HG02610 (cell line): Measurements from ENCODE around the gene BZW2.
A peak's percentile ranks its signal among the peaks of the same experiment; 100 is the strongest.

ENCODE experiments used
- ATAC-seq: cut with Tn5 transposase; IDR thresholded peaks from one replicate; pipeline ENCODE4 v1.9.1; 2021; ENCODE audit warnings: mild to moderate bottlenecking, moderate library complexity; ENCODE audit not compliant: unreplicated experiment

BZW2 gene

DNA sequence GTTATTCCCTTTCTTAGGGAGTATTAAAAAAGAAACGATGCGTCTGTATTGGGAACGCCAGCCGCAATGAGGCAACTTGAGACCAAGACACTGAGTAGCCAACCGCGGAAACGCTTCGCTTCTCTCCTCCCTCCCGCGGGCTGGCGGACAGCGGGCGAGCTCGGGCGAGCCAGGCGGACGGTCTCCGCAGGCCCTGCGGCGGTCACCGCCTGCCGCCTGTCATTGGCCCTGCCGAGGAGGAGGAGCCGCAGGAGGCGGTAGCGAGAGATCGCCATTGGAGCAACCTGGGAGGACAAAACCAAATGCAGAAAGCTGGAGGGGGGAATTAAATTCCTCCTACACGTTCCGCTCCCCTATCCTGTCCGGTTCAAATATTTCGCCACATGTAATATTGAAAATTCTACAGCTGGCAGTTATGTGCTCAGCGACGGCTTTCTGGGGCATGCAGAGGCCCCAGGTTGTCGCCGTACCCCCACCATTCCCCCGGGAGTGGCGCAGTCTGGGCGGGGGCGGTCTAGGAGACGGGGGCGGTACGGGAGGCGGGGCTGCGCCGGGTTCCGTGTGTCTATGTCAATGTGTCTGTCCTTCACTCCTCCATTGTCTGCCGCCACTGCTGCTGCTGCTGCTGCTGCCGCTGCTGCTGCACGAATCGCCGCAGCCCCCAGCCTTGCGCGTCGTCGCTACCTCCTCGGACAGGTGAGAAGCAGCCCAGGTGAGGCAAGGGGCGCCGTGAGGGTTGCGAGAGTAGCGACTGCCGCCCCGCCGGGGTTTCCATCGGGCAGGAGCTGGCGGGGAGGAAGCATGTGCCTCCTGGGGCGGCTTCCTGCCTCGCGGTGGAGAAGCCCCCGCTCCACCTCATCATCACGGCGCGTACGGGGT, at the start of gene BZW2, which contains the start of gene ANKMY2:
BZW2 (plus strand) TSS at position 589 of the 879 bp plus-strand sequence. CDS start 19,263 bp downstream, outside the sequence.
ANKMY2 (minus strand) TSS at position 162 of the 879 bp plus-strand sequence. CDS start 181 bp downstream, outside the sequence.
- ATAC-seq, result peak; percentile 95

DNA sequence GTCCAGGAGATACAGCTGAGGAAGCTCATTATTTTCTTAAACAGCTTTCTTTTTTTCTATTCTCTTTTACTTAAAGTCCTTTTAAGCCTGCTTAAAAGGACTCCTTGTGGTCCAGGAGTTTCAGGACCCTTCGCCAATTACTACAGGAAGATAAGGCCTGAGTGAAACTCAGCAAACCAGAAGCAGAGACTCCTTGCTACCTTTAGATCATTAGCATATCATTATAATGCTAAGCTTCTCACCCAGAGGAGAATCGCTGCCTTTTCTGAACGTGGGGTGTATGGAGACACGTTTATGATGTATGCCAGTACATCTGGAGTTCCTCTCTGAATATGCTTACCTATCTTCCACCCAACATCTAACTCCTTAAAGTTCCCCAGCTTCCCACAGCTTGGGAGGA, 48.0 kb upstream of the BZW2 start:
- no peak for ATAC-seq

DNA sequence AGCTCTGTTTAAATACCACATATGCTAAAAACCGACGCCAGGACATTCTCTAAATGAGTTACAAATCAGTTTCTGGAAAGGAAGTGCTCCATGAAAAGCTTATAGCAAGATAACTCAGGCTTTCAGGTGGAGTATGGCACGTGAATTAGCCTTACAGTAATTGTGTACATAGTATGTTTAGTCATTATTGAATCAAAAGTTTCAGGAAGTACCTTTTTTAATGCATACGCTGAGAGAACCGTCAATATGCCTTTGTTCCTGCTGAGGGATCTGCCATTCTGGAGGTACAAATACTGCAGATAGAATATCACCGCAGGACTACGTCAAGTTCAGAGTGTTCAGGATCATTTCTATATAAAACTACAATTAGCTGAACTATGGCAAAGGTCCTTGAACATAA, 46.1 kb upstream of the BZW2 start:
- no peak for ATAC-seq

- ATAC-seq, result no peak
These were observed 42.3 kb upstream of the BZW2 start for GRCh38 chr7:16603633-16604032.

DNA sequence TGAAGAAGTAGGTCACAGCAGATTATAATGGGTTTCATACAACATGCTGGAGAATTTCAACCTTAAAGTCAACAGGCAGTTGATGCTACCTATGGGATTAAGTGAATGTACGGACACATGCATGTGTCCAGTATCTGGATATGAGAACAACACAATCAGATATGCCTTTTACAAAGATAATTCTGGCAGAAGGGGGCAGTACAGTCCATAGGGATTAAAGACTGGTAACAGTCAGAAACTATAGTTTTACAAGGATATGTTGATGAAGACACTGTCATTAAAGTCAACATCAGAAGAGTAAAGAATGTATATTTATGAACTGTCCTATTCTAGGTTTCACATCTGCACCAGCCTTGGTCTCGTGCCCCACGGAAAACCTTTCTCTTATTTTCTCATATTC, 41.9 kb upstream of the BZW2 start:
- no peak for ATAC-seq

- ATAC-seq, result no peak
These were observed 39.3 kb upstream of the BZW2 start for GRCh38 chr7:16606704-16607103.

GRCh38 chr7:16609842-16610450, 36.0 kb upstream of the BZW2 start:
- peak; percentile 54 for ATAC-seq

DNA sequence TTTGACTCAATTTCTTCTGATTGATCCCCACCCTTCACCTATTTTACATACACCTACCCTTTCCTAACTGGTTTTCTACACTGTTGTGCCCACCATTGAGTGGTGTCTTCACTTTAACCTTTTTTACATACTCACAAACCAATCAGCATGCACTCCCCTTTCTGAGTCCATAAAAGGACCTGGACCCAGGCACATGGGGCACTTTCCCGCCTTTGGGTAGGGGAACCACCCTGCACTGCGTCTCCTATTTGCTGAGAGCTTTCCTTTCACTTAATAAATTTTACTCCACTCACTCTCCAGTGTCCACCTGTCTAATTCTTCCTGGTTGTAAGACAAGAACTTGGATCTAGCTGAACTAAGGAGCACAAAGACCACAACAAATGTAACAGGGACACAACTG, 34.3 kb upstream of the BZW2 start:
- ATAC-seq, result no peak

GRCh38 chr7:16615228-16615627, 30.8 kb upstream of the BZW2 start:
- no peak for ATAC-seq

GRCh38 chr7:16616122-16616521, 29.9 kb upstream of the BZW2 start:
- ATAC-seq, result no peak

DNA sequence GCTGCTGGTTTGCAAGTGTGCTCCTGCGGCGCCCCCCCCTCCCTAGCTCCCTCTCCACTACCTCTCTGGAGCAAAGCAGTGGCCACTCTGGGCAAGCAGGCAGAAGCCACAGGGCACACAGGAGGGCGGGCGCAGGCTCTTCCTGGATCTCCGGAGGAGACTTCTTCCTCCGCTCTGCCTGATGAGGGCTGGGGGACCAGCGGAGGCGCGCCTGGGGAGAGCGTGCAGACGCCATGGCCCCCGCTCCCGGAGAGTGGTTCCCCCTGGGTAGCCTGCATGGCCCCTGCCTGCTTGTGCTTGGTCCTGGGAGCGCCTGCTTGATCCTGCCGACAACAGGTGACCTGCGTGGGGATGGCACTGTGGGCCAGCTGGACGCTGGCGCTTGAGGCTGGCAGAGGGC, 29.4 kb upstream of the BZW2 start:
- ATAC-seq, result no peak

GRCh38 chr7:16619979-16620408, 26.0 kb upstream of the BZW2 start:
- ATAC-seq, result peak; percentile 90

- no peak for ATAC-seq
These were observed 19.6 kb upstream of the BZW2 start for GRCh38 chr7:16626388-16626787.

DNA sequence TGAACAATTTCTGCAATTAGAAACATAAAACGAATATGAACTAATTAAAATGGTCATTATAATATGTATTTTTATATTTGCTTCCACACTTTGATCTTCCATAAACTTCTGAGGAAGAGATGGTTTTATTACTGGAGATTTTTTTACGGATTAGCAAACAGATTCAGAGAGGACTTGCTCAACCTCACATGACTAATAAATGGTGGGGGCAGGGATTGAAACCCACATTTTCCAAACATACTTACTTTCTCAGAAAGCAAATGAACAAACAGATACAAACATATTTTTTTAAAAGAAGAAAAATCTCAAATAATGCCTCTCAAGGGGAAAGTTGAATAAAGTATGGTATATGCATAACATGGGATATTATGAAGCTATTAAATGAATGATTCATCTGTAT, 18.7 kb upstream of the BZW2 start:
- ATAC-seq, result no peak

DNA sequence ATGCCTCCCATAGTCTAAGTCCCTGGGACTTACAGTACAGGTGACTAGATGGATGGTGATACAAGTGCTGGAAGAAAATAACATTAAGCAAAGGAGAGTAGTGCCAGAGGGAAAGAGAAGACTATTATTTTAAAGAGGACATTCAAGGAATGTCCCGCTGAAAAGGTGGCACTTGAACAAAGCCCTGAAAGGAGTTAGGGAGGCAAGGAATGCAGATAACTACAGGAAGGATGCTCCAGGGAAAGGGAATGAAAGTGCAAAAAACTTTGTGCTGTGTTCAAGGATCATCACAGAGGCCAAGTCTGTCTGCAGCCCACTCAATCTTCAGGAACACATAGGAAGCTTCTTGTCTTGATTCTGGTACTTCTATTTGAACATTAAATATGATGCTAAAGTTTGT, 15.3 kb upstream of the BZW2 start:
- ATAC-seq, result no peak

- no peak for ATAC-seq
These were observed 11.7 kb upstream of the BZW2 start for GRCh38 chr7:16634271-16634738.

- no peak for ATAC-seq
These were observed 9.4 kb upstream of the BZW2 start for GRCh38 chr7:16636555-16637101.

GRCh38 chr7:16637379-16637778, 8.6 kb upstream of the BZW2 start:
- ATAC-seq, result no peak

DNA sequence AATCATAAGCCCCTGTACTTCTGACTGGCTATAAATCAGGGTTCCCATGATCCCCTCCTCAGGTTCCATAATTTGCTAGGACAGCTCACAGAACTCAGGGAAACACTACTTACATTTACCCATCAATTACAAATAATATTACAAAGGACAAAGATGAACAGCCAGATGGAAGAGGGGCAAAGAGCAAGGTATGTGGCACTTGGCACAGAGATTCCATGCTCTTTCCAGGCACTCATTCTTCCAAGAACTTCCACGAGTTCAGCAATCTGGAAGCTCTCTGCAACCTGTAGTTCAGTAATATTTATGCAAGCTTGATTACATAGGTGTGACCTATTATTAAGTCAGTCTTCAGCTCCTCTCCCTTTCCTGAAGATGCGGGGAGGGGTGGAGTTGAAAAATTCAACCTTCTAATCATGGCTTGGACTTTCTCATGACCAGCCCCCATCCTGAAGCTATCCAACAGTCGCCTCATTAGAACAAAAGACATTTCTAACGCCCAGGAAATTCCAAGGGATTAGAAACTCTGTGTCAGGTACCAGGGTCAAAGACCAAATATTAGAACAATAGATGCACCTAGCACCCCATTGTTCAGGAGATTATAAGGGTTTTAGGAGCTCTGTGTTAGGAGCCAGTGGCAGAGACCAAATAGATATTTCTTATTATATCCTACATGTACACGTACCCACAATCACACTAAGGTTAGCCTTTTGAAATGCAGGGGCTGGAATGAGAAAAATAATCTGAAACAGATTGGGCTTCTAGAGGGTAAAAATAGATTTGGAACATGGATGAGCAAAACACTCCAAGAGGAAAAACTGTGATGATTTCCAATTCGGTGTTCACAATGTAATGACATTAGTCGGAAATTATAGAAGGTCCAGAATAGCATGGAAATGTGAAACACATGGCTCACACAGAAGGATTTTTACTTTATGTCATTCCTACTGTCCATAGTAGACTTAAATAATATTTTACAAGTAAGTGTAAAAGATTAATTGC, 7.4 kb upstream of the BZW2 start:
- no peak for ATAC-seq

DNA sequence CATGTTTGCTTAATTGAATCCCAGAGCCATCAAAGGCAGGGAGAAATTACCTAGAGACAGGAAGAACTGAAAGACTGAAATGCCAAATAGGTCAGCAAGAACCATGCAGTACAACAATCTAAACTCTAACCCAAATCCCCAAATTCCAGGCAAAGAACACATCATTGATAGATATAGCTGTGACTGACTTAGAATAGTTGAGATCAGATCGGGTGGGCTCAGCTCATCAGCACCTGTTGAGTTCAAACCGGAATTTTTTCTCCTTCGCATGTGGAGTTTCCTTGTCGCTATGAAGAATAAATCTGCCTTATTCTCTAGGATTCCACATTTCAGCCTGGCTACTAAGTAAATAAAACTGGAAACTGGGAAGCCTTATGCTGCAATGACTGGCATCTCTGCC, 1.8 kb upstream of the BZW2 start:
- ATAC-seq, result no peak
